ENCODE results near the gene MED28. TPM values are rescaled to one million over a fixed set of nuclear protein-coding genes. Genes with fewer than 3 reads are reported as not detected.
A peak's percentile ranks its signal among the peaks of the same experiment; 100 is the strongest.
"Not testable (repeated sequence)": the region's sequence is repeated elsewhere in the genome, so short reads cannot be mapped to it uniquely, and the experiment has no call there.

Gene MED28
- total RNA-seq, 1 experiment from 2014 or later = 25.0 TPM

GRCh38 chr4:17636696-17637622, 22.5 kb downstream of the MED28 start:
- H3K36me3 ChIP-seq (replicated peaks; ENCODE audit: control insufficient read depth, insufficient read depth, low read length) = peaks cover 3% of the 10 kb centered on the region
- H3K27me3 ChIP-seq (ENCODE audit: control insufficient read depth, insufficient read depth, low read length) = no peaks in the 10 kb centered on the region
- no peak overlapping the region for H3K4me3 ChIP-seq (ENCODE audit: insufficient read depth, low read depth, low read length)
- DNase-seq = peak; percentile 94

DNA sequence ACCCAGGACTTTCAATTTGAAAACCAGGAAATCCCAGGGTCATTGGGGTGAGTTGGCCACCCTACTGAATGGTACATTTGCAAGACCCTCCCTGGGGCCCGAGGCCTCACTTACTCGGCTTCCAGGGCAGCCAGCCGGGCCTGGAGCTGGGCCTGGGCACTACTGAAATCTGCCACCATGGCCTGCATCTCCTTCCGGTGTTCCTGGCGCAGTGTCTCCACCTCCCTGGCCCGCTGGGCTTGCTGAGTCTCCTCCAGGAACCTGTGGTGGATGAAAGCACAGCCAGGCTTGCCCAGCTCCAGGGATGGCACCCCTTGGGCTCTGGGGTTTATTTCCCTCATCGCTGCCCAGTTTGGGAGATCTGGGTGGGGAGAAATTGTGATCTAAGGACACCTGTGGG, 24.7 kb downstream of the MED28 start:
- Histone ChIP-seq H3K4me3 (ENCODE audit: insufficient read depth, low read depth, low read length) (no peak overlapping the region), H3K27me3 (ENCODE audit: control insufficient read depth, insufficient read depth, low read length) (no peaks in the 10 kb centered on the region), H3K36me3 (replicated peaks; ENCODE audit: control insufficient read depth, insufficient read depth, low read length) (no peaks in the 10 kb centered on the region; the same call in 1 of the 2 replicates)
- DNase-seq = no peak

DNA sequence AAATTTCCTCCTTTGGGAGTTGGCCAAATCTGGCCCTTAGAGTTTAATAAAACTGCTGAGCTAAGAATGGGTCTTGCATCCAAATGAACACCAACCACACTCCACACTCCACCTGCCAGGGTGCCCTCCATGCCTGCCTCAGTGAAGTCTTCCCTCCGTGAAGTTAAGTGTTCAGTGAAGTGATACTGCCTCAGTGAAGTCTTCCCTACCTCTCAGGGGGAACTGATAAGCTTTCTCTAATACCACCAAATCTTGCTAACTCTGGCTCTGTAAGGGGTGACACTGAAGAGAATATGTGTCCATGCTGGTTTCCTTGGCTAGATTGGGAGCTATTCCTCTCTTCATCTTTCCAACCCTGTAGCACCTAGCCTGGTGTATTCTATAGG, 27.9 kb downstream of the MED28 start:
- no peak overlapping the region for H3K4me3 ChIP-seq (ENCODE audit: insufficient read depth, low read depth, low read length)
- H3K27me3 ChIP-seq (ENCODE audit: control insufficient read depth, insufficient read depth, low read length) = no peaks in the 10 kb centered on the region
- DNase-seq = no peak
- H3K36me3 ChIP-seq (replicated peaks; ENCODE audit: control insufficient read depth, insufficient read depth, low read length) = no peaks in the 10 kb centered on the region; the same call in 1 of the 2 replicates

- H3K36me3 ChIP-seq (replicated peaks; ENCODE audit: control insufficient read depth, insufficient read depth, low read length) = no peaks in the 10 kb centered on the region
- DNase-seq = no peak
- H3K4me3 ChIP-seq (ENCODE audit: insufficient read depth, low read depth, low read length) = no peak overlapping the region
- no peaks in the 10 kb centered on the region for H3K27me3 ChIP-seq (ENCODE audit: control insufficient read depth, insufficient read depth, low read length)
These were observed 32.3 kb downstream of the MED28 start for GRCh38 chr4:17646693-17647092.

DNA sequence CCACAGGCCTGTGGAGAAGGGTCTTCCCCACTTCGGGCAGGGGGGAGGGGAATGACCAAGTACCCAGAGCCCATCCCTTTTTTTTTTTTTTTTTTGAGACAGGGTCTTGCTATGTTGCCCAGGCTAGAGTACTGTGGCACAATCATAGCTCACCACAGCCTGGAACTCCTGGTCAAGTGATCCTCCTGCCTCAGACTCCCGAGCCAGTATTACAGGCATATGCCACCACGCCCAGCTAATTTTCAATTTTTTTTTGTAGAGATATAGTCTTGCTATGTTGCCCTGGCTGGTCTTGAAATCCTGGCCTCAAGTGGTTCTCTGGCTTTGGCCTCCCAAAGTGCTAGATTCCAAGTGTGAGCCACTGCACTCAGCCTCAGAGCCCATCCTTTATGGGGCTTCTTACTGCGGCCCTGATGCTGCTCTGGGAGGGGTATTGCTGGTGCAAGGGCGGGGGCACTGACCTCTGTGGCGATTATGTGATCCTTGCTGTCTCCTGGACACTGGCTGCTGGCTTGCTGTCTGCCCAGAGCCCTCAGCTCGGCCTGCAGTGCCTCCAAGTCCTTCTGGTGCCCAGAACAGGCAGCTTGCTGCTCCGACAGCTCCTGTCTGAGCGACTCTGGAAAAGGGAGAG, 32.9 kb downstream of the MED28 start:
- H3K4me3 ChIP-seq (ENCODE audit: insufficient read depth, low read depth, low read length) = no peak overlapping the region
- H3K27me3 ChIP-seq (ENCODE audit: control insufficient read depth, insufficient read depth, low read length) = no peaks in the 10 kb centered on the region
- H3K36me3 ChIP-seq (replicated peaks; ENCODE audit: control insufficient read depth, insufficient read depth, low read length) = no peaks in the 10 kb centered on the region
- no peak for DNase-seq

- H3K4me3 ChIP-seq (ENCODE audit: insufficient read depth, low read depth, low read length) = no peak overlapping the region
- no peaks in the 10 kb centered on the region for H3K27me3 ChIP-seq (ENCODE audit: control insufficient read depth, insufficient read depth, low read length)
- DNase-seq = peak; percentile 58
- H3K36me3 ChIP-seq (replicated peaks; ENCODE audit: control insufficient read depth, insufficient read depth, low read length) = no peaks in the 10 kb centered on the region
These were observed 33.5 kb downstream of the MED28 start for GRCh38 chr4:17647927-17648326.

GRCh38 chr4:17650406-17650805, 36.0 kb downstream of the MED28 start:
- no peak overlapping the region for H3K4me3 ChIP-seq (ENCODE audit: insufficient read depth, low read depth, low read length)
- H3K27me3 ChIP-seq (ENCODE audit: control insufficient read depth, insufficient read depth, low read length) = no peaks in the 10 kb centered on the region
- no peaks in the 10 kb centered on the region for H3K36me3 ChIP-seq (replicated peaks; ENCODE audit: control insufficient read depth, insufficient read depth, low read length)
- DNase-seq = no peak

DNA sequence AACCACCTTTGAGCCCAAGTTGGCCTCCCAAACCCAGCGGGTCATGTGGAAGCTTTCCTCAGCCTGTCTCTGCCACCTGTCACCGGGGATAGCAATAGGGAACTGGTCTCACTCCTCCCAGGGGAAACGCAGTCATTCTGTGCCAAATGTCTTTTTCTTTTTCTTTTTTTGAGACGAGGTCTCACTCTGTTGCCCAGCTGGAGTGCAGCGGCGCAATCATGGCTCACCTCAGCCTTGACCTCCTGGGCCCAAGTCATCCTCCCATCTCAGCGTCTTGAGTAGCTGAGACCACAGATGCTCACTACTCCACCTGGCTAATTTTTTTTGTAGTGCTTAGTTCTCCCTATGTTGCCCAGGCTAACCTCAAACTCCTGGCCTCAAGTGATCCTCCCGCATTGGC, 40.3 kb downstream of the MED28 start:
- no peaks in the 10 kb centered on the region for H3K27me3 ChIP-seq (ENCODE audit: control insufficient read depth, insufficient read depth, low read length)
- H3K4me3 ChIP-seq (ENCODE audit: insufficient read depth, low read depth, low read length) = no peak overlapping the region
- no peaks in the 10 kb centered on the region for H3K36me3 ChIP-seq (replicated peaks; ENCODE audit: control insufficient read depth, insufficient read depth, low read length)
- DNase-seq = no peak

- H3K36me3 ChIP-seq (replicated peaks; ENCODE audit: control insufficient read depth, insufficient read depth, low read length) = no peaks in the 10 kb centered on the region
- H3K27me3 ChIP-seq (ENCODE audit: control insufficient read depth, insufficient read depth, low read length) = no peaks in the 10 kb centered on the region
- no peak for DNase-seq
- no peak overlapping the region for H3K4me3 ChIP-seq (ENCODE audit: insufficient read depth, low read depth, low read length)
These were observed 42.6 kb downstream of the MED28 start for GRCh38 chr4:17657090-17657489.

DNA sequence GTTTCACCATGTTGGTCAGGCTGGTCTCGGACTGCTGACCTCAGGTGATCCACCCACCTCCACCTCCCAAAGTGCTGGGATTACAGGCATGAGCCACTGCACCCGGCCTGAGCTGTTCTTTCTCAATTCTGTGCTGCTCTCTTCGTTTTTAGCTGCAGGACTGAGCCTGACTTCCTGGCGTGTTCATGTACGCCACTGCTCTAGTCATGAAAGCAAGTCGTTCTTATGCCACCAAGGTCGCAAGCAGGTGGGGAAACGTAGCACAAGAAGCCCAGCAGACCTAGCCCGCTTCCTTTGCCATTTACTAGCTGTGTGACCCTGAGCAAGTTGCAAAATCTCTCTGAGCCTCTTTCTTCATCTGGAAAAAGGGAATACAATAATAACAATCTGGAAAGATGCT, 43.4 kb downstream of the MED28 start:
- DNase-seq = no peak
- H3K36me3 ChIP-seq (replicated peaks; ENCODE audit: control insufficient read depth, insufficient read depth, low read length) = no peaks in the 10 kb centered on the region
- H3K27me3 ChIP-seq (ENCODE audit: control insufficient read depth, insufficient read depth, low read length) = no peaks in the 10 kb centered on the region
- no peak overlapping the region for H3K4me3 ChIP-seq (ENCODE audit: insufficient read depth, low read depth, low read length)

- H3K27me3 ChIP-seq (ENCODE audit: control insufficient read depth, insufficient read depth, low read length); H3K36me3 ChIP-seq (replicated peaks; ENCODE audit: control insufficient read depth, insufficient read depth, low read length); H3K4me3 ChIP-seq (ENCODE audit: insufficient read depth, low read depth, low read length); DNase-seq: not testable (repeated sequence)
These were observed 44.8 kb downstream of the MED28 start for GRCh38 chr4:17659196-17659595.

GRCh38 chr4:17662694-17663093, 48.3 kb downstream of the MED28 start:
- Histone ChIP-seq H3K27me3 (ENCODE audit: control insufficient read depth, insufficient read depth, low read length) (no peaks in the 10 kb centered on the region), H3K36me3 (replicated peaks; ENCODE audit: control insufficient read depth, insufficient read depth, low read length) (no peaks in the 10 kb centered on the region), H3K4me3 (ENCODE audit: insufficient read depth, low read depth, low read length) (no peak overlapping the region)
- no peak for DNase-seq

GRCh38 chr4:17664755-17665154, 50.3 kb downstream of the MED28 start:
- H3K27me3 ChIP-seq (ENCODE audit: control insufficient read depth, insufficient read depth, low read length) = no peaks in the 10 kb centered on the region
- H3K4me3 ChIP-seq (ENCODE audit: insufficient read depth, low read depth, low read length) = no peak overlapping the region
- DNase-seq = no peak
- no peaks in the 10 kb centered on the region for H3K36me3 ChIP-seq (replicated peaks; ENCODE audit: control insufficient read depth, insufficient read depth, low read length)

DNA sequence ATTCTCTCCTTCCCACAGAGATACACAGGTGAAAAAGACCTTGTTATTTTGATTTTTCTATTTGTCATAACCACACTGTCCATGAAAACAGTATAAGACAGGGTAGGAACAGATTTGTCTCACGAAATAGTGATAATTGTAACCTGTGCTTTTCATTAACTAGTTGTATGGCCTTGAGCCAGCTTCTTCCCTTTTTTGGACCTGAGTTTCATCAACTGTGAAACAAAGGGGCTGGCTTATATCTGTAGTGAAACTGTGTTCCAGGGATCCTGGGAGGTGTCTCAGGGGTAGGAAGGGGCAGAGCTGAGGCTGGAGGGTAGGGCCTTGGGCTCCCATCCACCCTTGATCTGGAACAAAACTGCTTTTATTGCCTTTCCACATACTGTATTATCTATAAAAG, 50.9 kb downstream of the MED28 start:
- H3K4me3 ChIP-seq (ENCODE audit: insufficient read depth, low read depth, low read length) = no peak overlapping the region
- no peaks in the 10 kb centered on the region for H3K27me3 ChIP-seq (ENCODE audit: control insufficient read depth, insufficient read depth, low read length)
- no peak for DNase-seq
- no peaks in the 10 kb centered on the region for H3K36me3 ChIP-seq (replicated peaks; ENCODE audit: control insufficient read depth, insufficient read depth, low read length)

- no peak for DNase-seq
These were observed 51.4 kb downstream of the MED28 start for GRCh38 chr4:17665852-17666251.

More at GRCh38 chr4:17665852-17666251, 51.4 kb downstream of the MED28 start:
- no peak overlapping the region for H3K4me3 ChIP-seq (ENCODE audit: insufficient read depth, low read depth, low read length)
- no peaks in the 10 kb centered on the region for H3K36me3 ChIP-seq (replicated peaks; ENCODE audit: control insufficient read depth, insufficient read depth, low read length)
- no peaks in the 10 kb centered on the region for H3K27me3 ChIP-seq (ENCODE audit: control insufficient read depth, insufficient read depth, low read length)

All from H7 (cell line).